HG03575 (cell line): ENCODE results near the gene TAS2R43.
A peak's percentile ranks its signal among the peaks of the same experiment; 100 is the strongest.
"Not testable (repeated sequence)": the region's sequence is repeated elsewhere in the genome, so short reads cannot be mapped to it uniquely, and the experiment has no call there.

ENCODE experiments used
- ATAC-seq: cut with Tn5 transposase; IDR thresholded peaks from one replicate; pipeline ENCODE4 v1.9.1; 2021; ENCODE audit not compliant: unreplicated experiment, insufficient number of reproducible peaks, low FRiP score; ENCODE audit errors: extremely low read depth

TAS2R43 gene

GRCh38 chr12:11092128-11092527, at the start of gene TAS2R43:
Gene TAS2R43, minus strand, starts transcription at chr12:11092313. Its CDS starts 84 bp downstream, at chr12:11092229.
- no peak for ATAC-seq

GRCh38 chr12:11136075-11136474, 44.0 kb upstream of the TAS2R43 start:
- ATAC-seq: no peak

GRCh38 chr12:11134305-11134704, 42.2 kb upstream of the TAS2R43 start, which contains the start of gene TAS2R30:
Gene TAS2R30, minus strand, starts transcription at chr12:11134644. Its CDS starts 400 bp downstream, at chr12:11134244.
- no peak for ATAC-seq

GRCh38 chr12:11133816-11134215, 41.7 kb upstream of the TAS2R43 start:
- ATAC-seq: no peak

GRCh38 chr12:11133162-11133561, 41.0 kb upstream of the TAS2R43 start:
- ATAC-seq: no peak

GRCh38 chr12:11130999-11131398, 38.9 kb upstream of the TAS2R43 start:
- ATAC-seq: no peak

- ATAC-seq: no peak
Observed at GRCh38 chr12:11130382-11130781, 38.3 kb upstream of the TAS2R43 start.

- ATAC-seq: not testable (repeated sequence)
Observed at GRCh38 chr12:11114130-11114529, 22.0 kb upstream of the TAS2R43 start.

GRCh38 chr12:11111213-11111612, 19.1 kb upstream of the TAS2R43 start:
- ATAC-seq: not testable (repeated sequence)

GRCh38 chr12:11108862-11109261, 16.7 kb upstream of the TAS2R43 start:
- ATAC-seq: no peak

GRCh38 chr12:11107719-11108118, 15.6 kb upstream of the TAS2R43 start:
- no peak for ATAC-seq

GRCh38 chr12:11106288-11106687, 14.2 kb upstream of the TAS2R43 start:
- no peak for ATAC-seq

- no peak for ATAC-seq
Observed at GRCh38 chr12:11105546-11105945, 13.4 kb upstream of the TAS2R43 start.

GRCh38 chr12:11094910-11095309, 2.8 kb upstream of the TAS2R43 start:
- not testable (repeated sequence) for ATAC-seq

- ATAC-seq: no peak
Observed at GRCh38 chr12:11089246-11089645, 2.9 kb downstream of the TAS2R43 start.

GRCh38 chr12:11085419-11085818, 6.7 kb downstream of the TAS2R43 start:
- ATAC-seq: peak; percentile 83

- no peak for ATAC-seq
Observed at GRCh38 chr12:11081987-11082386, 10.1 kb downstream of the TAS2R43 start.

GRCh38 chr12:11078246-11078645, 13.9 kb downstream of the TAS2R43 start:
- no peak for ATAC-seq

- ATAC-seq: no peak
Observed at GRCh38 chr12:11075642-11076041, 16.5 kb downstream of the TAS2R43 start.

- no peak for ATAC-seq
Observed at GRCh38 chr12:11071414-11071813, 20.7 kb downstream of the TAS2R43 start.

GRCh38 chr12:11070999-11071398, 21.1 kb downstream of the TAS2R43 start:
- ATAC-seq: no peak
